Activated T-cell treated with anti-CD3 and anti-CD28 coated beads for 4 hours (primary cell): ENCODE results near the gene ID2.
"Not testable (repeated sequence)": the region's sequence is repeated elsewhere in the genome, so short reads cannot be mapped to it uniquely, and the experiment has no call there.

Source experiments
- DNase-seq: peaks from one replicate; pipeline ENCODE4 v3.0.0-alpha.2; 2020

The ID2 gene

GRCh38 chr2:8691859-8692437, 10.1 kb downstream of the ID2 start:
- DNase-seq = no peak

- no peak for DNase-seq
Measured at GRCh38 chr2:8692783-8693156, 10.9 kb downstream of the ID2 start.

GRCh38 chr2:8693157-8693821, 11.4 kb downstream of the ID2 start:
- DNase-seq = no peak

- DNase-seq = no peak
Measured at GRCh38 chr2:8694737-8695136, 12.9 kb downstream of the ID2 start.

GRCh38 chr2:8697190-8697589, 15.3 kb downstream of the ID2 start:
- no peak for DNase-seq

GRCh38 chr2:8699839-8700238, 18.0 kb downstream of the ID2 start:
- DNase-seq = no peak

GRCh38 chr2:8701681-8702379, 20.0 kb downstream of the ID2 start:
- no peak for DNase-seq

- no peak for DNase-seq
Measured at GRCh38 chr2:8704906-8705305, 23.1 kb downstream of the ID2 start.

GRCh38 chr2:8709611-8710010, 27.8 kb downstream of the ID2 start:
- no peak for DNase-seq

- DNase-seq = no peak
Measured at GRCh38 chr2:8710951-8711350, 29.1 kb downstream of the ID2 start.

GRCh38 chr2:8714283-8714682, 32.4 kb downstream of the ID2 start:
- no peak for DNase-seq

- no peak for DNase-seq
Measured at GRCh38 chr2:8714971-8715370, 33.1 kb downstream of the ID2 start.

- no peak for DNase-seq
Measured at GRCh38 chr2:8719528-8719927, 37.7 kb downstream of the ID2 start.

- DNase-seq = no peak
Measured at GRCh38 chr2:8720741-8721140, 38.9 kb downstream of the ID2 start.

- DNase-seq = no peak
Measured at GRCh38 chr2:8721410-8721809, 39.6 kb downstream of the ID2 start.

- DNase-seq = no peak
Measured at GRCh38 chr2:8722986-8723385, 41.1 kb downstream of the ID2 start.

GRCh38 chr2:8725838-8726237, 44.0 kb downstream of the ID2 start:
- DNase-seq = no peak

GRCh38 chr2:8728305-8729015, 46.6 kb downstream of the ID2 start:
- DNase-seq = no peak

- DNase-seq = not testable (repeated sequence)
Measured at GRCh38 chr2:8729101-8729500, 47.2 kb downstream of the ID2 start.

- DNase-seq = no peak
Measured at GRCh38 chr2:8729939-8730338, 48.1 kb downstream of the ID2 start.

GRCh38 chr2:8732601-8733000, 50.7 kb downstream of the ID2 start:
- DNase-seq = no peak
